Osteocyte (in vitro differentiated cells): ENCODE measurements around the gene HTRA2. TPM values are rescaled to one million over a fixed set of nuclear protein-coding genes. Genes with fewer than 3 reads are reported as not detected.

ENCODE experiments used
- DNase-seq: peaks from one replicate; pipeline ENCODE4 v3.0.0; 2021; ENCODE audit warnings: mixed read lengths; ENCODE audit not compliant: unreplicated experiment; ENCODE audit errors: extremely low spot score
- H3K27ac Mint-ChIP-seq: one replicate; pipeline ENCODE4 v1.8.0; 2021; ENCODE audit warnings: mild to moderate bottlenecking, mixed read lengths; ENCODE audit not compliant: unreplicated experiment
- H3K27me3 Mint-ChIP-seq: one replicate; pipeline ENCODE4 v1.8.0; 2021; ENCODE audit warnings: mixed read lengths; ENCODE audit not compliant: unreplicated experiment
- H3K36me3 Mint-ChIP-seq: one replicate; pipeline ENCODE4 v1.8.0; 2021; ENCODE audit warnings: mixed read lengths; ENCODE audit not compliant: unreplicated experiment
- H3K4me1 Mint-ChIP-seq: one replicate; pipeline ENCODE4 v1.8.0; 2021; ENCODE audit warnings: mixed read lengths; ENCODE audit not compliant: unreplicated experiment
- H3K4me3 Mint-ChIP-seq: one replicate; pipeline ENCODE4 v1.8.0; 2021; ENCODE audit warnings: mild to moderate bottlenecking, moderate library complexity, mixed read lengths; ENCODE audit not compliant: unreplicated experiment
- H3K9me3 Mint-ChIP-seq: one replicate; pipeline ENCODE4 v1.8.0; 2021; ENCODE audit warnings: mixed read lengths; ENCODE audit not compliant: unreplicated experiment
- CTCF ChIP-seq: fragments of 200-600 bp; sonication (generic); IDR thresholded peaks from 2 replicates; pipeline ENCODE4 v1.5.0; 2021; ENCODE audit warnings: antibody characterized with exemption, mild to moderate bottlenecking, moderate library complexity
- total RNA-seq: library from RNA; stranded (reverse); gene quantifications from 2 replicates; pipeline ENCODE4 v1.2.1, GENCODE V29; 2021

HTRA2 gene
- total RNA-seq, 1 donor from 2014 or later = 32.3 TPM

GRCh38 chr2:74562126-74562775 lies 32.5 kb downstream of the HTRA2 start:
- H3K36me3 Mint-ChIP-seq = no peaks in the 10 kb centered on the region
- no peak for TF ChIP-seq CTCF
- no peak for DNase-seq
- no peak overlapping the region for H3K27ac Mint-ChIP-seq
- no peaks in the 10 kb centered on the region for H3K9me3 Mint-ChIP-seq
- no peak overlapping the region for H3K4me3 Mint-ChIP-seq
- H3K4me1 Mint-ChIP-seq = peaks cover 28% of the 10 kb centered on the region
- no peaks in the 10 kb centered on the region for H3K27me3 Mint-ChIP-seq

- no peak for TF ChIP-seq CTCF
- H3K27ac Mint-ChIP-seq = peak overlapping the region; percentile 40
- no peaks in the 10 kb centered on the region for H3K27me3 Mint-ChIP-seq
- H3K4me3 Mint-ChIP-seq = no peak overlapping the region
- no peaks in the 10 kb centered on the region for H3K9me3 Mint-ChIP-seq
- H3K4me1 Mint-ChIP-seq = peaks cover 45% of the 10 kb centered on the region
- DNase-seq = no peak
- no peaks in the 10 kb centered on the region for H3K36me3 Mint-ChIP-seq
Observed at GRCh38 chr2:74564222-74564621, 34.5 kb downstream of the HTRA2 start.

- no peaks in the 10 kb centered on the region for H3K36me3 Mint-ChIP-seq
- H3K9me3 Mint-ChIP-seq = no peaks in the 10 kb centered on the region
- no peak for TF ChIP-seq CTCF
- H3K4me1 Mint-ChIP-seq = peaks cover 45% of the 10 kb centered on the region
- no peak for DNase-seq
- H3K27me3 Mint-ChIP-seq = no peaks in the 10 kb centered on the region
- H3K4me3 Mint-ChIP-seq = no peak overlapping the region
- peak overlapping the region; percentile 64 for H3K27ac Mint-ChIP-seq
Observed at GRCh38 chr2:74566076-74566753, 36.5 kb downstream of the HTRA2 start.

GRCh38 chr2:74566754-74567085 lies 37.0 kb downstream of the HTRA2 start:
- no peaks in the 10 kb centered on the region for H3K9me3 Mint-ChIP-seq
- no peaks in the 10 kb centered on the region for H3K36me3 Mint-ChIP-seq
- H3K27ac Mint-ChIP-seq = peak overlapping the region; percentile 64
- no peak for TF ChIP-seq CTCF
- peaks cover 45% of the 10 kb centered on the region for H3K4me1 Mint-ChIP-seq
- no peaks in the 10 kb centered on the region for H3K27me3 Mint-ChIP-seq
- H3K4me3 Mint-ChIP-seq = no peak overlapping the region
- DNase-seq = no peak

GRCh38 chr2:74567881-74568280 lies 38.1 kb downstream of the HTRA2 start:
- Mint-ChIP-seq H3K36me3 (no peaks in the 10 kb centered on the region), H3K4me1 (peaks cover 43% of the 10 kb centered on the region), H3K9me3 (no peaks in the 10 kb centered on the region), H3K4me3 (no peak overlapping the region), H3K27me3 (no peaks in the 10 kb centered on the region), H3K27ac (peak overlapping the region; percentile 64)
- no peak for TF ChIP-seq CTCF
- DNase-seq = no peak
